Measurements from ENCODE around the gene SRD5A3.

- TF ChIP-seq CTCF (conservative IDR thresholded peaks at IDR 0.05) (no peak), ZFX (IDR thresholded peaks at IDR 0.05) (no peak)
These were observed 27.6 kb upstream of the SRD5A3 start for GRCh38 chr4:55318175-55319129.

Measured in C4-2B (cell line).